Colonic mucosa (tissue), 4 donors: ENCODE results near the gene BLVRA. TPM values are rescaled to one million over a fixed set of nuclear protein-coding genes. Genes with fewer than 3 reads are reported as not detected.

Experiments used
- DNase-seq: peaks from one replicate; pipeline ENCODE4 v3.0.0-alpha.2; 2020
- H3K27ac ChIP-seq: fragments of 200-600 bp; one replicate; pipeline ENCODE4 v1.8.0; 2021
- H3K27me3 ChIP-seq: fragments of 200-600 bp; one replicate; pipeline ENCODE4 v1.8.0; 2021
- H3K36me3 ChIP-seq: fragments of 200-600 bp; one replicate; pipeline ENCODE4 v1.8.0; 2021
- H3K4me1 ChIP-seq: fragments of 200-600 bp; one replicate; pipeline ENCODE4 v1.8.0; 2021; ENCODE audit warnings: mild to moderate bottlenecking
- H3K4me3 ChIP-seq: fragments of 200-600 bp; one replicate; pipeline ENCODE4 v1.8.0; 2021
- H3K9ac ChIP-seq, 2 donors: one replicate each; pipeline ENCODE4 v1.7.0; 2013; ENCODE audit warnings: control low read depth in 2 of 2, low read depth in 2 of 2, low read length in 2 of 2
- H3K9me3 ChIP-seq: fragments of 200-600 bp; one replicate; pipeline ENCODE4 v1.8.0; 2021
- intact Hi-C: fragments of 100-400 bp; cut with DNase I; formaldehyde crosslinking; loops from one replicate; pipeline ENCODE4 v1.14.1; 2022
- total RNA-seq, 2 donors: library from RNA; stranded (reverse); fragmentation: NEBNext Ultra II Directional in 1 of 2; extraction: Animal tissue kit (Norgen Biotek cat#: 25700) in 1 of 2; gene quantifications; one replicate each; pipeline ENCODE4 v1.2.1, GENCODE V29; 2021
- TF ChIP-seq, protein P1 (sequence below): fragments of 200-600 bp; IDR thresholded peaks from one replicate; pipeline ENCODE4 v1.8.0; 2022; ENCODE audit warnings: antibody characterized with exemption, mild to moderate bottlenecking
- donor health status: healthy.
- donor health status: DM: no; HTN: no; CAD: no.
- donor health status: DM: no; HTN: no; CAD: no.

The BLVRA gene
- total RNA-seq, 2 donors from 2014 or later = 5.4 to 14.7 TPM

DNA sequence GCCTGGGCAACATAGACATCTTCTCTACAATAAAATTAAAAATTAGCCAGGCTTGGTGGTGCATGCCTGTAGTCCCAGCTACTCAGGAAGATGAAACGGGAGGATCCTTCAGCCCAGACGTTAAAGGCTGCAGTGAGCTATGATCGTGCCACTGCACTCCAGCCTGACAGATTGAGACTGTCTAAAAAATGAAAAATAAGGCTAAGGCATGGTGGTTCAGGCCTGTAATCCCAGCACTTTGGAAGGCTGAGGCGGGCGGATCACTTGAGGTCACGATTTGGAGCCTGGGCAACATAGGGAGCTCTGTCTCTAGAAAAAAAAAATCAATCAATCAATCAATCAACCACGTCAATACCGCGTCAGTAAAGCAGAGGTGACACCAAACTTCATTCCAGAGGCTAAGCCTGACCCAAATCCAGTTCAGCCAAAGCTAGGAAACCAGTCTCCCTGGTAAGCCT, 79.8 kb downstream of the BLVRA start:
- intact Hi-C loops = loop anchor here (5.0 kb wide), 3 partner anchors 116 to 261 kb away; no protein-coding TSS in a partner anchor
- H3K27me3 ChIP-seq = no peaks in the 10 kb centered on the region
- DNase-seq = no peak
- no peak overlapping the region for H3K4me3 ChIP-seq
- H3K36me3 ChIP-seq = no peaks in the 10 kb centered on the region
- TF ChIP-seq, protein P1, sequence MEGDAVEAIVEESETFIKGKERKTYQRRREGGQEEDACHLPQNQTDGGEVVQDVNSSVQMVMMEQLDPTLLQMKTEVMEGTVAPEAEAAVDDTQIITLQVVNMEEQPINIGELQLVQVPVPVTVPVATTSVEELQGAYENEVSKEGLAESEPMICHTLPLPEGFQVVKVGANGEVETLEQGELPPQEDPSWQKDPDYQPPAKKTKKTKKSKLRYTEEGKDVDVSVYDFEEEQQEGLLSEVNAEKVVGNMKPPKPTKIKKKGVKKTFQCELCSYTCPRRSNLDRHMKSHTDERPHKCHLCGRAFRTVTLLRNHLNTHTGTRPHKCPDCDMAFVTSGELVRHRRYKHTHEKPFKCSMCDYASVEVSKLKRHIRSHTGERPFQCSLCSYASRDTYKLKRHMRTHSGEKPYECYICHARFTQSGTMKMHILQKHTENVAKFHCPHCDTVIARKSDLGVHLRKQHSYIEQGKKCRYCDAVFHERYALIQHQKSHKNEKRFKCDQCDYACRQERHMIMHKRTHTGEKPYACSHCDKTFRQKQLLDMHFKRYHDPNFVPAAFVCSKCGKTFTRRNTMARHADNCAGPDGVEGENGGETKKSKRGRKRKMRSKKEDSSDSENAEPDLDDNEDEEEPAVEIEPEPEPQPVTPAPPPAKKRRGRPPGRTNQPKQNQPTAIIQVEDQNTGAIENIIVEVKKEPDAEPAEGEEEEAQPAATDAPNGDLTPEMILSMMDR = no peak
- H3K4me1 ChIP-seq = no peaks in the 10 kb centered on the region
- H3K27ac ChIP-seq = no peak overlapping the region
- H3K9me3 ChIP-seq = no peaks in the 10 kb centered on the region
- no peak overlapping the region for H3K9ac ChIP-seq

DNA sequence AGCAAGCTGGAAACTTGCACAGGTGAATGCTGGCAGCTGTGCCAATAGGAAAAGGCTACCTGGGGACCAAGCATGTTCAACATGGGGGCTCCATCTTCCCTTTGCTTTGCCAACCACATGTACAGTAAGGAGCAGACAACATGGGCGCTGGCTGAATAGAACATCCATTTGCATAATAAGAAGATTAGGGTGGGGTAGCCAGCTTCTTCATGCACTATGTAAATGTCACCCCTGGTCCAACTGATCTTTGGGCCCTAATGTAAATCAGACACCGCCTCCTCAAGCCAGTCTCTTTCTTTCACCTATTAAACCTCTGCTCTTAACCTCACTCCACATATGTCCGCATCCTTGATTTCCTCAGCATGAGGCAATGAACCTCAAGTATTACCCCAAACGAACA, 84.8 kb downstream of the BLVRA start:
- H3K4me1 ChIP-seq = no peaks in the 10 kb centered on the region
- no peaks in the 10 kb centered on the region for H3K9me3 ChIP-seq
- no peak overlapping the region for H3K9ac ChIP-seq
- TF ChIP-seq, protein P1 = no peak
- intact Hi-C loops = no loop called here
- H3K4me3 ChIP-seq = no peak overlapping the region
- H3K27me3 ChIP-seq = no peaks in the 10 kb centered on the region
- no peaks in the 10 kb centered on the region for H3K36me3 ChIP-seq
- H3K27ac ChIP-seq = no peak overlapping the region
- DNase-seq = no peak

DNA sequence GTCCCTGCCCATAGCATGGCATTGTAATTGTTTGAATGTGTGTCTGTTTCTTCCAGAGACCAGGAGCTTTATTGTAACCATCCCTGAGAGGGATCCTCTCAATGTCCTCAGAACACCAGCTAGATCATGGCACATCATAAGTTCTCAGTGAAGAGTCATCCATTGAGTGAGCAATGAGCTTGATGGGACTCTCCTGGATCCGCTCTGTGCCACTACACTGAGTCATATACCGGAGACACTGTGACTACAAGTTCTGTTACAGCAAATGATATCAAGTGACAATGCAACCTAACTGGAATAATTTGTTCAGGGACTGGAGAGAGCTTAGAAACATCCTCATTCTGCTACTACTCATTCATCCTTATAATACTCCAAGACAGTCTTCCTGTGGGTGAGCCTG, 85.8 kb downstream of the BLVRA start:
- Histone ChIP-seq H3K27me3 (no peaks in the 10 kb centered on the region), H3K4me1 (no peaks in the 10 kb centered on the region), H3K36me3 (no peaks in the 10 kb centered on the region), H3K4me3 (no peak overlapping the region), H3K9ac (no peak overlapping the region), H3K9me3 (no peaks in the 10 kb centered on the region), H3K27ac (no peak overlapping the region)
- DNase-seq = no peak
- TF ChIP-seq, protein P1 = no peak
- intact Hi-C loops = no loop called here

DNA sequence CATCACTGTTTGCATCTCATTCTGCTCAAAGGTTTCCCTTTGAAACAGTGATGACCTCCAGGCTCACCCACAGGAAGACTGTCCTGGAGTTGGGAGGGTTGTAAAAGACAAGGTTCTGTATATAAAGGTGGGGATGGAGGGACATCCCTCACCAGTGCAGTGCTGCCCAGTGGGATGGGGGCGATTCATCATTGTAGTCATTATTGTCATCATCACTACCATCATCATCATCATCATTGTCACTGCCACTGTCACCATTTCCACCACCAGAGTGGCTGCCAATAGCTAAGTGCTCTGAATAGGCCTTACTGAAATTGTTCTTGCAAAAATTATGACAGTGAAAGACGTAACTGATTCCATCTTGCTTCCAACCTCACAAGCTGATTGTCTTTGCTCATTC, 86.2 kb downstream of the BLVRA start:
- H3K27ac ChIP-seq = no peak overlapping the region
- H3K4me1 ChIP-seq = no peaks in the 10 kb centered on the region
- DNase-seq = no peak
- H3K9me3 ChIP-seq = no peaks in the 10 kb centered on the region
- no peak overlapping the region for H3K4me3 ChIP-seq
- TF ChIP-seq, protein P1 = no peak
- no peak overlapping the region for H3K9ac ChIP-seq
- no peaks in the 10 kb centered on the region for H3K27me3 ChIP-seq
- no peaks in the 10 kb centered on the region for H3K36me3 ChIP-seq
- intact Hi-C loops = no loop called here

DNA sequence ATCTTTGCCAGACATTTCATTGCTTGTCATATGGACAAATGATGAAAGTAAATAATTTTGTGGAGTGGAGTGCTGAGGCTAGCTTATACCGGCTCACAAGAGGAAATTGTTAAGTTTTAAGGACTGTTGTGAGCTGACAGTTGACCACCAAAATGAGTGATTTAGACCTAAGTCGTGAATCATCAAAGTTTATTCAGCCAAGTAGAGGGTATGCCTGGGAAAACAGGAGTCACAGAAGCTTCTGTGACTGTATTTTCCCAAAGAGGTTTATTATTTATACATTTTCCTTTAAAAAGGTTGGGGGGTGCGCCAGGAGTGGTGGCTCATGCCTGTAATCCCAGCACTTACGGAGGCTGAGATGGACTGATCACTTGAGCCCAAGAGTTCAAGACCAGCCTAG, 89.0 kb downstream of the BLVRA start:
- Histone ChIP-seq H3K36me3 (no peaks in the 10 kb centered on the region), H3K27me3 (no peaks in the 10 kb centered on the region), H3K4me1 (no peaks in the 10 kb centered on the region), H3K9ac (no peak overlapping the region), H3K9me3 (no peaks in the 10 kb centered on the region), H3K27ac (no peak overlapping the region), H3K4me3 (no peak overlapping the region)
- intact Hi-C loops = no loop called here
- TF ChIP-seq, protein P1 = no peak
- DNase-seq = no peak
